Upper lobe of right lung (tissue), 1 donor: ENCODE results near the gene PROK1. TPM values are rescaled to one million over a fixed set of nuclear protein-coding genes. Genes with fewer than 3 reads are reported as not detected.

ENCODE experiments used
- ATAC-seq: fragments of 200-7000 bp; cut with Tn5 transposase; one replicate; pipeline ENCODE4 v1.9.1; 2020; ENCODE audit warnings: mild to moderate bottlenecking, moderate library complexity
- DNase-seq: peaks from one replicate; pipeline ENCODE4 v3.0.0-alpha.2; 2020
- H3K27ac ChIP-seq: fragments of 200-600 bp; one replicate; pipeline ENCODE4 v1.8.0; 2022
- H3K27me3 ChIP-seq: fragments of 200-600 bp; one replicate; pipeline ENCODE4 v1.8.0; 2022; ENCODE audit warnings: mild to moderate bottlenecking
- H3K36me3 ChIP-seq: fragments of 200-600 bp; one replicate; pipeline ENCODE4 v1.8.0; 2022
- H3K4me1 ChIP-seq: fragments of 200-600 bp; one replicate; pipeline ENCODE4 v1.8.0; 2022
- H3K4me3 ChIP-seq: fragments of 200-600 bp; one replicate; pipeline ENCODE4 v1.8.0; 2022; ENCODE audit warnings: mild to moderate bottlenecking
- H3K9me3 ChIP-seq: fragments of 200-600 bp; one replicate; pipeline ENCODE4 v1.8.0; 2022
- CTCF ChIP-seq: fragments of 200-600 bp; IDR thresholded peaks from one replicate; pipeline ENCODE4 v1.8.0; 2022; ENCODE audit warnings: antibody characterized with exemption
- intact Hi-C: fragments of 100-400 bp; cut with DNase I; formaldehyde crosslinking; loops from one replicate; pipeline ENCODE4 v1.11.0; 2022
- total RNA-seq: library from RNA; stranded (reverse); fragmentation: NEBNext Ultra II Directional; extraction: Animal tissue kit (Norgen Biotek cat#: 25700); gene quantifications from one replicate; pipeline ENCODE4 v1.2.1, GENCODE V29; 2021
- donor health status: DM: no; HTN: yes; CAD: no; lungs with severe emphysema.

Gene PROK1
- total RNA-seq, 1 donor from 2014 or later = 0.41 TPM

GRCh38 chr1:110449661-110450651, 993 bp upstream of the PROK1 start:
- DNase-seq (no peak), ATAC-seq (no peak)
- Histone ChIP-seq H3K9me3 (no peaks in the 10 kb centered on the region), H3K4me3 (no peak overlapping the region), H3K27ac (no peak overlapping the region), H3K4me1 (no peaks in the 10 kb centered on the region), H3K36me3 (no peaks in the 10 kb centered on the region), H3K27me3 (no peaks in the 10 kb centered on the region)
- no peak for TF ChIP-seq CTCF
- intact Hi-C loops = no loop called here

GRCh38 chr1:110452330-110452729, 1.4 kb downstream of the PROK1 start:
- DNase-seq = no peak
- H3K27me3 ChIP-seq = no peaks in the 10 kb centered on the region
- intact Hi-C loops = no loop called here
- no peaks in the 10 kb centered on the region for H3K36me3 ChIP-seq
- TF ChIP-seq CTCF = no peak
- H3K27ac ChIP-seq = no peak overlapping the region
- H3K4me1 ChIP-seq = no peaks in the 10 kb centered on the region
- no peak overlapping the region for H3K4me3 ChIP-seq
- H3K9me3 ChIP-seq = no peaks in the 10 kb centered on the region
- no peak for ATAC-seq

- no peak overlapping the region for H3K27ac ChIP-seq
- intact Hi-C loops = no loop called here
- H3K36me3 ChIP-seq = no peaks in the 10 kb centered on the region
- H3K4me1 ChIP-seq = no peaks in the 10 kb centered on the region
- ATAC-seq = no peak
- no peaks in the 10 kb centered on the region for H3K27me3 ChIP-seq
- TF ChIP-seq CTCF = no peak
- no peak for DNase-seq
- H3K9me3 ChIP-seq = no peaks in the 10 kb centered on the region
- no peak overlapping the region for H3K4me3 ChIP-seq
These were observed 2.9 kb downstream of the PROK1 start for GRCh38 chr1:110453829-110454228.

GRCh38 chr1:110454328-110454727, 3.4 kb downstream of the PROK1 start:
- no peak for TF ChIP-seq CTCF
- no peaks in the 10 kb centered on the region for H3K9me3 ChIP-seq
- ATAC-seq (no peak), DNase-seq (no peak)
- H3K27ac ChIP-seq = no peak overlapping the region
- H3K36me3 ChIP-seq = no peaks in the 10 kb centered on the region
- no peak overlapping the region for H3K4me3 ChIP-seq
- H3K4me1 ChIP-seq = no peaks in the 10 kb centered on the region
- H3K27me3 ChIP-seq = no peaks in the 10 kb centered on the region
- intact Hi-C loops = no loop called here

- Histone ChIP-seq H3K4me1 (no peaks in the 10 kb centered on the region), H3K9me3 (no peaks in the 10 kb centered on the region), H3K4me3 (no peak overlapping the region), H3K27me3 (no peaks in the 10 kb centered on the region), H3K27ac (no peak overlapping the region), H3K36me3 (no peaks in the 10 kb centered on the region)
- no peak for ATAC-seq
- no peak for DNase-seq
- intact Hi-C loops = no loop called here
- no peak for TF ChIP-seq CTCF
These were observed 4.2 kb downstream of the PROK1 start for GRCh38 chr1:110455151-110455550.
